ENCODE measurements around the gene LPP. TPM values are rescaled to one million over a fixed set of nuclear protein-coding genes. Genes with fewer than 3 reads are reported as not detected.
A peak's percentile ranks its signal among the peaks of the same experiment; 100 is the strongest.

LPP gene
- total RNA-seq, 1 donor from 2014 or later, result 1,791 TPM

DNA sequence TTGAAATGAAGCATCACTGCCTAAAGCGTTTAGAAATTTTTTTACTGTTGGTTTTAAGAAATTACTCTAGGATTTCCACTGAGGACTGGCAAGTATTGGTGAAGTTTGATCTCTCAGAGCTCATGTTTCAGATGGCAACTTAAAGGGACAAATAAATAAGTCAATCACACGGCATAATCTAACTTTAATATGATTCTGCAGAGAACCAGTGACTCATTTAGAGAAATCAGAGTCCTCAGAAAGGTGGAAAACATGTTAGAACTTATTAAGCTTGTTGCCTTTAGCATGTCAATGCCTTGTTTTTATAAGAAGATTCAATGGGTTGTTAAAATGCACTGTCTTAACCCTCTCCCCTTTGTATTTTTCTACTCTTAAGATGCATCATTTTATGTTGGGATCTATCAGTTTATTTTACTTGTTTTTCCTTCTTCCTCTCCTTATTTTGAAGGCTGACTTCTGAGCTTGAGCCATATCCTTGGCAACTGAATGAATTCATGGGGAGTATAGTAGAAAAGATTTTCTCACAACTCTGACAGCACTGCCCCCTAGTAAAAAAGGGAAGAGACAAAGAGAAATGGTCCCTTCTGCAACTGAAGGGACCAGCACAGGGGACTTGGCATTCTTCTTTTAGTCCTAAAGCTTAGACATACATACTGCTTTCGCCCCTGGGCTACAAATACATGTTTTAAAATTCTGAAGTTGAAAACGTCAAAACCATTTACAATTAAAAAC is 431.2 kb downstream of the LPP start:
- Histone ChIP-seq H3K27me3 (no peaks in the 10 kb centered on the region), H3K9me3 (no peaks in the 10 kb centered on the region), H3K4me1 (peaks cover 14 to 49% of the 10 kb centered on the region in 2 donors), H3K27ac (peak overlapping the region; percentile 54 to 85), H3K36me3 (no peaks in the 10 kb centered on the region), H3K4me3 (no peak overlapping the region)
- intact Hi-C loops (cut with DNase I), result loop anchor here (5.0 kb wide), 1 partner anchor 843 kb away; no protein-coding TSS in a partner anchor
- TF ChIP-seq, protein P1, sequence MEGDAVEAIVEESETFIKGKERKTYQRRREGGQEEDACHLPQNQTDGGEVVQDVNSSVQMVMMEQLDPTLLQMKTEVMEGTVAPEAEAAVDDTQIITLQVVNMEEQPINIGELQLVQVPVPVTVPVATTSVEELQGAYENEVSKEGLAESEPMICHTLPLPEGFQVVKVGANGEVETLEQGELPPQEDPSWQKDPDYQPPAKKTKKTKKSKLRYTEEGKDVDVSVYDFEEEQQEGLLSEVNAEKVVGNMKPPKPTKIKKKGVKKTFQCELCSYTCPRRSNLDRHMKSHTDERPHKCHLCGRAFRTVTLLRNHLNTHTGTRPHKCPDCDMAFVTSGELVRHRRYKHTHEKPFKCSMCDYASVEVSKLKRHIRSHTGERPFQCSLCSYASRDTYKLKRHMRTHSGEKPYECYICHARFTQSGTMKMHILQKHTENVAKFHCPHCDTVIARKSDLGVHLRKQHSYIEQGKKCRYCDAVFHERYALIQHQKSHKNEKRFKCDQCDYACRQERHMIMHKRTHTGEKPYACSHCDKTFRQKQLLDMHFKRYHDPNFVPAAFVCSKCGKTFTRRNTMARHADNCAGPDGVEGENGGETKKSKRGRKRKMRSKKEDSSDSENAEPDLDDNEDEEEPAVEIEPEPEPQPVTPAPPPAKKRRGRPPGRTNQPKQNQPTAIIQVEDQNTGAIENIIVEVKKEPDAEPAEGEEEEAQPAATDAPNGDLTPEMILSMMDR (IDR thresholded peaks at IDR 0.05), result no peak
- no peak for DNase-seq (ENCODE audit: low spot score in 2 of 2)

GRCh38 chr3:188589071-188589470 is 435.1 kb downstream of the LPP start:
- DNase-seq (ENCODE audit: low spot score in 2 of 2), result no peak
- no peak overlapping the region for H3K4me3 ChIP-seq
- peaks cover 24 to 66% of the 10 kb centered on the region in 2 donors for H3K4me1 ChIP-seq
- H3K27ac ChIP-seq, result peak overlapping the region in 1 of 2 donors; percentile 2
- TF ChIP-seq, protein P1 (IDR thresholded peaks at IDR 0.05), result no peak
- H3K9me3 ChIP-seq, result no peaks in the 10 kb centered on the region
- intact Hi-C loops (cut with DNase I), result no loop called here
- no peaks in the 10 kb centered on the region for H3K27me3 ChIP-seq
- H3K36me3 ChIP-seq, result no peaks in the 10 kb centered on the region

DNA sequence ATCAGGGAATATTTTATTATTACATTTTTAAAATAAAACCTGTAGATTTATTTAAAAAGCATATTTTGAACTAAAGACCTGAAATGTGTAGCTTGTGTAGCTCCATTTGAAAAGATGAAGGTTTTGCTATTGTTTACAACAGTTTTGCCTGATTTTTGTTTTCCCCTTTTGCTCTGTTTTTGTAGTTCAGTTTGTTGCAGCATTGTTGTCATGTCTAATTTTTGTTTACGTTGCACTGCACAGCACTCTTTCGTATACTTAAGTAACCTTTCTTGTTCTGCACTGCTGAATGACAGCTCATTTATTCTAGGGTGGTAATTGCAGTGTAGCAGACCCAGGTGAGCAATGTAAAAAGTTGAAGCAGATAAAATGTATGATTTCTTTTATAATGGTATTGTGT is 435.8 kb downstream of the LPP start:
- Histone ChIP-seq H3K36me3 (no peaks in the 10 kb centered on the region), H3K4me3 (no peak overlapping the region), H3K4me1 (peaks cover 24 to 63% of the 10 kb centered on the region in 2 donors), H3K9me3 (no peaks in the 10 kb centered on the region), H3K27ac (no peak overlapping the region), H3K27me3 (no peaks in the 10 kb centered on the region)
- intact Hi-C loops (cut with DNase I), result loop anchor here (10.0 kb wide), 1 partner anchor 95 kb away; no protein-coding TSS in a partner anchor
- no peak for DNase-seq (ENCODE audit: low spot score in 2 of 2)
- TF ChIP-seq, protein P1 (IDR thresholded peaks at IDR 0.05), result no peak

GRCh38 chr3:188590557-188590956 is 436.6 kb downstream of the LPP start:
- intact Hi-C loops (cut with DNase I), result loop anchor here (10.0 kb wide), 1 partner anchor 94 kb away; no protein-coding TSS in a partner anchor
- H3K27me3 ChIP-seq, result no peaks in the 10 kb centered on the region
- H3K4me1 ChIP-seq, result peaks cover 19 to 61% of the 10 kb centered on the region in 2 donors
- TF ChIP-seq, protein P1 (IDR thresholded peaks at IDR 0.05), result no peak
- DNase-seq (ENCODE audit: low spot score in 2 of 2), result no peak
- H3K9me3 ChIP-seq, result no peaks in the 10 kb centered on the region
- no peak overlapping the region for H3K4me3 ChIP-seq
- H3K27ac ChIP-seq, result no peak overlapping the region
- H3K36me3 ChIP-seq, result no peaks in the 10 kb centered on the region

GRCh38 chr3:188594139-188594538 is 440.2 kb downstream of the LPP start:
- no peaks in the 10 kb centered on the region for H3K27me3 ChIP-seq
- peaks cover 13 to 63% of the 10 kb centered on the region in 2 donors for H3K4me1 ChIP-seq
- no peaks in the 10 kb centered on the region for H3K9me3 ChIP-seq
- TF ChIP-seq, protein P1 (IDR thresholded peaks at IDR 0.05), result no peak
- no peaks in the 10 kb centered on the region for H3K36me3 ChIP-seq
- peak in 1 of 2 donors; percentile 76 for DNase-seq (ENCODE audit: low spot score in 2 of 2)
- intact Hi-C loops (cut with DNase I), result loop anchor here (10.0 kb wide), 1 partner anchor 91 kb away; no protein-coding TSS in a partner anchor
- peak overlapping the region; percentile 72 to 76 for H3K27ac ChIP-seq
- H3K4me3 ChIP-seq, result no peak overlapping the region
